H9 (cell line): ENCODE measurements around the gene IQGAP2. TPM values are rescaled to one million over a fixed set of nuclear protein-coding genes. Genes with fewer than 3 reads are reported as not detected.

ENCODE experiments used
- DNase-seq: peaks from one replicate; pipeline ENCODE4 v3.0.0-alpha.2; 2017
- H2AFZ ChIP-seq: one replicate; pipeline ENCODE4 v1.6.1; 2013; ENCODE audit warnings: mild to moderate bottlenecking, low read length, control low read depth, moderate library complexity
- H2AK5ac ChIP-seq: 2 replicates; pipeline ENCODE4 v1.6.1; 2013; ENCODE audit warnings: low read length, control low read depth, mixed read lengths; ENCODE audit not compliant: insufficient read length
- H2BK120ac ChIP-seq: one replicate; pipeline ENCODE4 v1.6.1; 2013; ENCODE audit warnings: low read depth, mild to moderate bottlenecking, low read length, control low read depth, inconsistent platforms; ENCODE audit not compliant: poor library complexity, severe bottlenecking
- H2BK12ac ChIP-seq: 2 replicates; pipeline ENCODE4 v1.6.1; 2013; ENCODE audit warnings: low read length, control low read depth, mixed read lengths, low read depth; ENCODE audit not compliant: insufficient read length
- H2BK15ac ChIP-seq: 2 replicates; pipeline ENCODE4 v1.6.1; 2013; ENCODE audit warnings: low read depth, low read length, control low read depth
- H2BK20ac ChIP-seq: one replicate; pipeline ENCODE4 v1.6.1; 2013; ENCODE audit warnings: low read depth, mild to moderate bottlenecking, low read length, control low read depth, inconsistent platforms; ENCODE audit not compliant: poor library complexity, severe bottlenecking
- H2BK5ac ChIP-seq: 2 replicates; pipeline ENCODE4 v1.6.1; 2013; ENCODE audit warnings: low read length, control low read depth, mixed read lengths; ENCODE audit not compliant: insufficient read length
- H3K14ac ChIP-seq: 2 replicates; pipeline ENCODE4 v1.6.1; 2013; ENCODE audit warnings: low read length, control low read depth; ENCODE audit not compliant: insufficient read depth
- H3K18ac ChIP-seq: 2 replicates; pipeline ENCODE4 v1.6.1; 2013; ENCODE audit warnings: low read depth, mild to moderate bottlenecking, mixed read lengths, low read length, control low read depth; ENCODE audit not compliant: insufficient read length
- H3K23ac ChIP-seq: 2 replicates; pipeline ENCODE4 v1.6.1; 2013; ENCODE audit warnings: low read length, control low read depth, mixed read lengths, low read depth; ENCODE audit not compliant: insufficient read length
- H3K23me2 ChIP-seq: 2 replicates; pipeline ENCODE4 v1.6.1; 2013; ENCODE audit warnings: low read depth, mild to moderate bottlenecking, mixed read lengths, low read length, control low read depth; ENCODE audit not compliant: insufficient read length, poor library complexity, severe bottlenecking
- H3K27ac ChIP-seq: 2 replicates; pipeline ENCODE4 v1.5.1; 2013; ENCODE audit warnings: low read length, control low read depth, mixed read lengths, low read depth; ENCODE audit not compliant: insufficient read length
- H3K27me3 ChIP-seq: 2 replicates; pipeline ENCODE4 v1.6.1; 2013; ENCODE audit warnings: low read length, control low read depth, inconsistent platforms; ENCODE audit not compliant: insufficient read depth
- H3K4ac ChIP-seq: 2 replicates; pipeline ENCODE4 v1.6.1; 2013; ENCODE audit warnings: low read depth, mild to moderate bottlenecking, control low read depth, inconsistent platforms, low read length, moderate library complexity
- H3K4me1 ChIP-seq: 2 replicates; pipeline ENCODE4 v1.6.1; 2013; ENCODE audit warnings: low read length, control low read depth, inconsistent platforms; ENCODE audit not compliant: insufficient read depth
- H3K4me2 ChIP-seq: 2 replicates; pipeline ENCODE4 v1.6.1; 2013; ENCODE audit warnings: low read length, control low read depth, mixed read lengths; ENCODE audit not compliant: insufficient read length, insufficient read depth
- H3K56ac ChIP-seq: 2 replicates; pipeline ENCODE4 v1.6.1; 2013; ENCODE audit warnings: low read depth, mild to moderate bottlenecking, mixed read lengths, low read length, control low read depth; ENCODE audit not compliant: insufficient read length
- H3K79me1 ChIP-seq: 2 replicates; pipeline ENCODE4 v1.6.1; 2013; ENCODE audit warnings: low read depth, mild to moderate bottlenecking, moderate library complexity, low read length, control low read depth, inconsistent platforms; ENCODE audit not compliant: insufficient read depth, poor library complexity, severe bottlenecking
- H3K79me2 ChIP-seq: 2 replicates; pipeline ENCODE4 v1.6.1; 2013; ENCODE audit warnings: low read length, control low read depth, inconsistent platforms; ENCODE audit not compliant: insufficient read depth
- H3K9ac ChIP-seq: 2 replicates; pipeline ENCODE4 v1.6.1; 2013; ENCODE audit warnings: low read length, control low read depth, mixed read lengths; ENCODE audit not compliant: insufficient read length; ENCODE audit errors: extremely low read depth
- H3K9me3 ChIP-seq: one replicate; pipeline ENCODE4 v1.6.1; 2013; ENCODE audit warnings: low read depth, low read length, inconsistent platforms; ENCODE audit not compliant: control insufficient read depth
- H3T11ph ChIP-seq: one replicate; pipeline ENCODE4 v1.6.1; 2013; ENCODE audit warnings: mild to moderate bottlenecking, low read length, control low read depth, inconsistent platforms
- H4K20me1 ChIP-seq: one replicate; pipeline ENCODE4 v1.6.1; 2013; ENCODE audit not compliant: control insufficient read depth, insufficient read length, insufficient read depth
- H4K5ac ChIP-seq: 2 replicates; pipeline ENCODE4 v1.6.1; 2013; ENCODE audit warnings: low read depth, mild to moderate bottlenecking, mixed read lengths, low read length, control low read depth; ENCODE audit not compliant: insufficient read length
- H4K8ac ChIP-seq: replicated peaks from 2 replicates; pipeline ENCODE4 v1.6.1; 2013; ENCODE audit warnings: low read length, control low read depth, mixed read lengths, low read depth; ENCODE audit not compliant: insufficient read length
- H4K91ac ChIP-seq: 2 replicates; pipeline ENCODE4 v1.6.1; 2013; ENCODE audit warnings: low read depth, mild to moderate bottlenecking, moderate library complexity, mixed read lengths, low read length, control low read depth; ENCODE audit not compliant: insufficient read length
- H3K27ac Mint-ChIP-seq, 3 experiments: 2 replicates in 2 of 3; 3 replicates in 1 of 3; pipeline ENCODE4 v1.8.0; 2020 to 2021; ENCODE audit warnings: mixed read lengths in 3 of 3, mild to moderate bottlenecking in 1 of 3, moderate library complexity in 1 of 3
- H3K27me3 Mint-ChIP-seq: 2 replicates; pipeline ENCODE4 v1.8.0; 2021; ENCODE audit warnings: low read depth, mild to moderate bottlenecking, moderate library complexity, mixed read lengths
- H3K36me3 Mint-ChIP-seq, 3 experiments: 2 replicates in 2 of 3; 3 replicates in 1 of 3; pipeline ENCODE4 v1.8.0; 2020 to 2021; ENCODE audit warnings: low read depth in 3 of 3, mixed read lengths in 3 of 3; ENCODE audit not compliant: insufficient read depth in 1 of 3
- H3K4me1 Mint-ChIP-seq, 2 experiments: 2 replicates each; pipeline ENCODE4 v1.8.0; 2020; ENCODE audit warnings: mixed read lengths in 2 of 2
- H3K4me3 Mint-ChIP-seq, 2 experiments: 2 replicates in 1 of 2; 3 replicates in 1 of 2; pipeline ENCODE4 v1.8.0; 2020 to 2021; ENCODE audit warnings: mild to moderate bottlenecking in 2 of 2, mixed read lengths in 2 of 2, moderate library complexity in 1 of 2
- H3K9me3 Mint-ChIP-seq, 2 experiments: 2 replicates in 1 of 2; 3 replicates in 1 of 2; pipeline ENCODE4 v1.8.0; 2020; ENCODE audit warnings: mild to moderate bottlenecking in 2 of 2, mixed read lengths in 2 of 2, moderate library complexity in 1 of 2
- WGBS: extraction: QIAGEN DNeasy Blood & Tissue Kit; methylation state at CpG from one replicate; pipeline ENCODE4 v1.1.7; 2013; ENCODE audit warnings: missing lambda C conversion rate, low lambda C conversion rate, mixed read lengths; ENCODE audit not compliant: insufficient read length; ENCODE audit errors: extremely low coverage; 5-methylcytosine and 5-hydroxymethylcytosine counted together
- total RNA-seq: library from RNA; stranded (reverse); gene quantifications from 2 replicates; pipeline ENCODE4 v1.2.1, GENCODE V29; 2021
- TF ChIP-seq, protein P1 (sequence below): fragments of 200-600 bp; sonication (generic); conservative IDR thresholded peaks from 3 replicates; pipeline ENCODE4 v1.8.0; 2021; ENCODE audit warnings: antibody characterized with exemption, mild to moderate bottlenecking

Gene IQGAP2
- total RNA-seq, 1 experiment from 2014 or later, result 22.5 TPM

DNA sequence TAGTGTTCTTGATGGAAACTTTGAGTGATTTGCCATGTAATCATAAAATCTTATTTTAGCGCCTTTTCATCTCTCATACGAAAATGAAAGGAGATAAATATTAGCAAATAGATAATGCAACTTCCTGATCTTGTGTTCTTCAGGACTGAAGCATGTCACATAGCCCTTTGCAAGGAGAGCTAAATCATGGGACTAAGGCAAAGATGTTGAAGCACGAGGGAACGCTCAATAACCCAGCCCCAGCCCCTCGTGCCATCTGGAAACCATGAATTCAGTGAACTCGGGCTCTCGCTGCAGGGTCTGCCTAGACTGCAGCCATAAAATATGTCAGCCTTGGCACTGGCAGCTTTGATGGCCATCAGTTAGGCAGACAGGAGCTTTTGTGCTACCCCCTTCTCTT, 161.9 kb downstream of the IQGAP2 start:
- no peaks in the 10 kb centered on the region for H3K23me2 ChIP-seq
- no peak overlapping the region for H4K8ac ChIP-seq
- H3K79me1 ChIP-seq, result no peaks in the 10 kb centered on the region
- H4K91ac ChIP-seq, result no peak overlapping the region
- H4K5ac ChIP-seq, result no peak overlapping the region
- no peak overlapping the region for H3K18ac ChIP-seq
- no peaks in the 10 kb centered on the region for H4K20me1 ChIP-seq
- no peaks in the 10 kb centered on the region for H3K9me3 Mint-ChIP-seq
- H3K27ac ChIP-seq, result no peak overlapping the region
- no peak overlapping the region for H2BK120ac ChIP-seq
- H2BK5ac ChIP-seq, result no peak overlapping the region
- no peak overlapping the region for H3K9ac ChIP-seq
- no peaks in the 10 kb centered on the region for H3K36me3 Mint-ChIP-seq
- H3K9me3 ChIP-seq, result no peaks in the 10 kb centered on the region
- H2AFZ ChIP-seq, result no peak overlapping the region
- H3K23ac ChIP-seq, result no peak overlapping the region
- peak overlapping the region in 1 of 3 experiments; percentile 31; a peak in 1 of 7 replicates for H3K27ac Mint-ChIP-seq
- no peak overlapping the region for H3K56ac ChIP-seq
- no peak overlapping the region for H2AK5ac ChIP-seq
- no peaks in the 10 kb centered on the region for H3K4me1 ChIP-seq
- no peak overlapping the region for H3K14ac ChIP-seq
- no peak overlapping the region for H2BK15ac ChIP-seq
- H3T11ph ChIP-seq, result no peak overlapping the region
- H3K79me2 ChIP-seq, result no peaks in the 10 kb centered on the region
- no peak overlapping the region for H3K4me2 ChIP-seq
- TF ChIP-seq, protein P1, sequence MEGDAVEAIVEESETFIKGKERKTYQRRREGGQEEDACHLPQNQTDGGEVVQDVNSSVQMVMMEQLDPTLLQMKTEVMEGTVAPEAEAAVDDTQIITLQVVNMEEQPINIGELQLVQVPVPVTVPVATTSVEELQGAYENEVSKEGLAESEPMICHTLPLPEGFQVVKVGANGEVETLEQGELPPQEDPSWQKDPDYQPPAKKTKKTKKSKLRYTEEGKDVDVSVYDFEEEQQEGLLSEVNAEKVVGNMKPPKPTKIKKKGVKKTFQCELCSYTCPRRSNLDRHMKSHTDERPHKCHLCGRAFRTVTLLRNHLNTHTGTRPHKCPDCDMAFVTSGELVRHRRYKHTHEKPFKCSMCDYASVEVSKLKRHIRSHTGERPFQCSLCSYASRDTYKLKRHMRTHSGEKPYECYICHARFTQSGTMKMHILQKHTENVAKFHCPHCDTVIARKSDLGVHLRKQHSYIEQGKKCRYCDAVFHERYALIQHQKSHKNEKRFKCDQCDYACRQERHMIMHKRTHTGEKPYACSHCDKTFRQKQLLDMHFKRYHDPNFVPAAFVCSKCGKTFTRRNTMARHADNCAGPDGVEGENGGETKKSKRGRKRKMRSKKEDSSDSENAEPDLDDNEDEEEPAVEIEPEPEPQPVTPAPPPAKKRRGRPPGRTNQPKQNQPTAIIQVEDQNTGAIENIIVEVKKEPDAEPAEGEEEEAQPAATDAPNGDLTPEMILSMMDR, result no peak
- H3K27me3 ChIP-seq, result no peaks in the 10 kb centered on the region
- no peaks in the 10 kb centered on the region for H3K27me3 Mint-ChIP-seq
- no peak overlapping the region for H3K4me3 Mint-ChIP-seq
- H2BK20ac ChIP-seq, result no peak overlapping the region
- no CpG with 5 or more reads among the region's 7 CpGs for WGBS
- peaks cover 0 to 5% of the 10 kb centered on the region in 2 experiments; a peak in 3 of 4 replicates for H3K4me1 Mint-ChIP-seq
- no peak overlapping the region for H2BK12ac ChIP-seq
- no peak for DNase-seq
- H3K4ac ChIP-seq, result no peak overlapping the region
